HG02571 (cell line): Measurements from ENCODE around the gene RDH11.
"Not testable (repeated sequence)": the region's sequence is repeated elsewhere in the genome, so short reads cannot be mapped to it uniquely, and the experiment has no call there.

Experiments
- ATAC-seq: cut with Tn5 transposase; IDR thresholded peaks from one replicate; pipeline ENCODE4 v1.9.1; 2021; ENCODE audit warnings: mild to moderate bottlenecking, moderate library complexity; ENCODE audit not compliant: unreplicated experiment

RDH11 gene

GRCh38 chr14:67704484-67705089 lies 9.0 kb upstream of the RDH11 start:
- no peak for ATAC-seq

- no peak for ATAC-seq
These were observed 8.4 kb upstream of the RDH11 start for GRCh38 chr14:67703997-67704396.

GRCh38 chr14:67701492-67701891 lies 5.9 kb upstream of the RDH11 start, which contains the start of gene RDH12:
TSS of gene RDH12 (plus strand) at chr14:67701886. CDS start at chr14:67722643, 20,757 bp downstream.
- not testable (repeated sequence) for ATAC-seq

- no peak for ATAC-seq
These were observed 2.6 kb upstream of the RDH11 start for GRCh38 chr14:67698179-67698578.

DNA sequence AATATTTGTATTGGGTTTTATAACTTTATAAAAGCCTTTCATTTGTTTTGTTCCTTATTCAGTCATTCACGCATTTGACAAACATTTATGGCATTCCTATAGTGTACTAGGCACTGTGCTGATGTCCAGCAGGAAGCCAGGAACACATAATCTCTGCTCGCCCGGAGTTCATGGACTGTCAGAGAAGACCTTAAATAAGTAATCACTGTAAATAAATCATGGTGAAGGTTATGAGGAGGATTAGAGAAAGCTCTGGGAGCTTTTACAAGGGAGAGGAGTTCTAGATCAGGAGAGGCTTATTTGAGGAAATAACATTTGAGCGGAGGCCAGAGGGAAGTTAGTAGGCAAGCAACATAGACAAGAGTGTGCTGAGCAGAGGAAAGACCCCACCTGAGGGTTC lies 1.4 kb upstream of the RDH11 start:
- no peak for ATAC-seq

GRCh38 chr14:67694791-67695393 lies 672 bp downstream of the RDH11 start:
- peak; percentile 80 for ATAC-seq

GRCh38 chr14:67690011-67690410 lies 5.6 kb downstream of the RDH11 start:
- no peak for ATAC-seq

GRCh38 chr14:67683842-67684241 lies 11.7 kb downstream of the RDH11 start:
- no peak for ATAC-seq

DNA sequence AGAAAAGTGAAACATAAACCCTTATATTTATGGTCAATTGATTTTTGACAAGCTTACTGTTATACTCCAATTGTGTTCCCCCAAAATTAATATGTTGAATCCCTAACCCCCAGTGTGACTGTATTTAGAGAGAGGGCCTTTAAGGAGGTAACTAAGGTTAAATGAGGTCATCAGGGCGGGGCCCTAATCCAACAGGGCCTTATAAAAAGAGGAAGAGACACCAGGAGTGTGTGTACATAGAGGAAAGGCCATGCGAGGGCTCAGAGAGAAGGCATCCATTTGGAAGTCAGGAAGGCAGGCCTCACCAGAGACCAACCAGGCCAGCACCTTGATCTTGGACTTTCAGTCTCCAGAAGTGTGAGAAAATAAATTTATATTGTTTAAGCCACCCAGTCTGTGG lies 14.6 kb downstream of the RDH11 start:
- no peak for ATAC-seq

- peak; percentile 92 for ATAC-seq
These were observed 15.4 kb downstream of the RDH11 start for GRCh38 chr14:67680121-67680602.

GRCh38 chr14:67679006-67679405 lies 16.6 kb downstream of the RDH11 start:
- no peak for ATAC-seq

DNA sequence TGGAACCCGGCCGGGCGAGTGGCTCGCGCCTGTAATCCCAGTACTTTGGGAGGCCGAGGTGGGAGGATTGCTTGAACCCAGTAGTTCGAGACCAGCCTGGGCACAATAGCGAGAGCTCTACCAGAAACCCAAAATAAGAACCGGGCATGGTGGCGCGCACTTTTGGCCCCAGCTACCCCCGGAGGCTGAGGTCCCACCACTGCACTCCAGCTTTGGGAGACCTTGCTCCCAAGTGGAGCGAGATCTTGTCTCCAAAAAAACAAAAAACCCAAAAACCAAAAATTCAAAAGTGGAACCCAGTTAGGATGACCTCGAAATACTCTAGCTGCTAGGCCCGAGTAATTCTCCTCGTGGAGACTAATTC lies 20.4 kb downstream of the RDH11 start:
- ATAC-seq, result no peak

DNA sequence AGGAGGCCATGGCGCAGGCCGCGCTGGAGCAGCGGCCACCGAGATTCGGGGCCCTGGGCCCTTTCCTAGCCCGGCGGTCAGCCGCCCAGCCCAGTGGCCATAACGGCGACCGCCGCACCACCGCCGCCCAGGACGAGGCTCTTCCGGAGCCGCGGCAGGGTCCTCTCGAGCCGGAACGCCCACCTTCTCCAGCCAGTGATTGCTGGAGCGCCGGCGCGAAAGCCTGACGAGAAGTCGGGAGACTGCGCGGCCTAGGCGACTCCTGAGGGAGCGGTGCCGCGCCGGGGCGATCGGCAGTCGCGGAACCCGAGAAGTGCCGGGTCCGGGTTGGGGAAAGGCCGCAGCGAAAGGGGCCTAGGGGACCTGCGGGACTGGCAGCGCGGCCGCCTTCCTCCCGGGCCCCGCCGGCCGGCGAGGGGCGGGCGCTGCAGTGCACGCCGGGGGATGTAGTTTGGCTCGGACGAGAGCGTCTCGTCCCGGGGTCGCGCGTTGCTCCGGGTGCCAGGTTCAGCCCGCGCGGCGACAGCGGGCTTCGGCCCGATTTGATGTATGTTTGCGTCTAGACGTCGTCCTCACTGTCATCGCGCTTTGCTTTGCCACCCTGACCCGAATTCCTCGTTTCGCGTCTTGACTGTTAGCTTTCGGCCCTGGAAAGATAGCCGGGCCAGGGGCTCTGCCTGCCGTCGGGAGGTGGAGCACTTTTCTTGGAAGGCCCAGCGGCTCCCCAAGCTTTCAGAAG lies 20.9 kb downstream of the RDH11 start, which contains the start of gene VTI1B:
Gene VTI1B (minus strand): TSS at position 153 of the 739 bp plus-strand sequence. CDS start 143 bp downstream, at position 10.
- ATAC-seq, result peak; percentile 84

DNA sequence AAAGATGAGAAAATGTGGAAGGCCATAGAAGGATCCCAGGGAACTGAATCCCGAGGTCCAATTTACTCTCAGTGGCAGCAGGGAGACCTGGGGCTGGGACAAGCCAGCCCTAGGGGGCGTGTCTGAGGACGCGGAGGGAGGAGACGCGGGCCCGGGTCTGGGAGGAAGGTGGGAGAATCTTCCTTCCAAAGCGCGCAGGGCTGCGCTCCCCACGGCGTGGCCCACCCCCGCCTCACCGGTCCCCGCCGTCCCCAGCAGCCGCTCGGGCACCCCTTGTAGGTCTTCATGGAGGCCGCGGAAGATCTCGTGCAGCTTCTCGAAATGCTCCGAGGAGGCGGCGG lies 21.5 kb downstream of the RDH11 start:
- peak; percentile 46 for ATAC-seq

- ATAC-seq, result no peak
These were observed 22.1 kb downstream of the RDH11 start for GRCh38 chr14:67673451-67673850.

DNA sequence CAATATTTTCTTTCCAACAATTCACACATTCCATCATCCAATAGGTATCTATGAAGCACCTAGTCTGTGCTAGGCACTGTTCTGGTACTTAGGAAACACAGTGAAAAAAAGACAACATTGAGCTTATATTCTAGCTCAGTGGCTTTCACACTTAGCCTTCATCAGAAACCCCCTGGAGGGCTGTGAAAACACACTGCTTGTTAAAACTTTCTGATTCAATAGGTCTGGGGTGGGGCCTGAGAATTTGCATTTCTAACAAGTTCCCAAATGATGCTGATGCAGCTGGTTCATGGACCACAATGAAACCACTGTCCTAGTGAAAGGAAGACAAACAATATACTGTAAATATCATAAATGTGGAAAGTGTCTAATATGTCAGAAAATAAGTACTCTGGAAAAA lies 27.0 kb downstream of the RDH11 start:
- ATAC-seq, result no peak

DNA sequence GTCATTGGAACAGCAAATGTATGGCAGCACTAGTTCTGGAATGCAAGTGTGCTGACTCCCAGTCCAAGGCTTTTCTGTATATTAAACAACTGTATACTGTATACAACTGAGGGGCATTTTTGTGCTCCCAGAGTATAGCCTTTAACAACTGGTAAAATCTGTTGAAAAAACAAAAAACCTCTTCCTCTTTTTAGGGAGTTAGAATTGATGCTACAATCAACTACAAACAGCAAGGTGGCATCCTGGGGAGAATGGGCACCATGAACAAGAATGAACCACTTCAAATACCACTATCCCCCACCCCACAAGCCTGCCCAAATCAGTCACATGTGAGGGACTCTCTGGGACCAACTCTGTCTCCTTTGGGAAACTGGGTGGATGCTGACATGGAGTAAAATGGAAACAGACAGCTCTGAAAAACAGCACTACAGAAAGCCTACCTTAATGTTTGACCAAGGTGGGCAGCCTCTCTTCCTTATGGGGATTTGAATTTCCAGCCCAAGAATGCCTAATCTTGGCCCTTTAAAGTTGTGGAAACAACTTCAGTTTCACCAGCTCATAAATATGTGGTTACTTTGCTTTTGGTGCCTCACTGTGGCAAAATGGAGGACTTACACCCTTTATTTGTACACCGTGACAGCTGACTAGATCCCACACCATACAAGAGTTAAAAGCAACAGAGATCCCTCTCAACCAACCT lies 28.7 kb downstream of the RDH11 start:
- ATAC-seq, result no peak

DNA sequence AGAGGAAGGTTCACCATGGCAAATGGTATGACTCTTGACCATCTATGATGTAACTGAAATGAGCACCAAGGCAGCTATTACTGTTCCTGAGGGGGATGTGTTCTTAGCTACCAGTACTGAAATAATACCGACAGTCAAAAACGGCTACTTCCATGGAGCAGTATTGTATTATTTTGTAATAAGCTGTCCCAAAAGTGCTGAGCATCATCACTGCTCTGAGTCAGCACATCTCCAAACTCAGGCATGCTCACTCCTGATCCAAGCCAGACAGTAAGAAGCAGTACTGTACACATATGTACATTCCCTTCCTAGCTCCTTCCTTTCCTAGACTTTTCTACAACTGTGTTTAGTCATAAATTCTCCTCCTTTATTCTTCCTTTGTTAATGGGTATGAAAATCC lies 29.7 kb downstream of the RDH11 start:
- no peak for ATAC-seq

DNA sequence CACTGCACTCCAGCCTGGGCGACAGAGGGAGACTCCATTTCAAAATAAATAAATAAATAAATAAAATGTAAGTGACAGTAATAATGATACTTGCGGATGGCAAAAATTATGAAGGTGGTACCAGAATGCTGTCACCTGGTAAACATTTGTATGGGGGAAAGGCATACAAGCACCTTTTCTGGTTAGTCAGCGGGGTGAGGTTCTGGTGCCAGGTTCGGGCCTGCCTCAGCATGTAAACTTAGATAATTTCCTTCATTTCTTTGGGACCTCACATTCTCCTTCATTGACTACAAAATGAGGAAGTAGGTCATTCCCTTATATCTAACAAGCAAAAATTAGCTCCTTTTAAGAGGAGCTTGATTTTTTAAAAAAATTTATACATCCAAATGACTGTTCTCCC lies 31.9 kb downstream of the RDH11 start:
- ATAC-seq, result no peak

DNA sequence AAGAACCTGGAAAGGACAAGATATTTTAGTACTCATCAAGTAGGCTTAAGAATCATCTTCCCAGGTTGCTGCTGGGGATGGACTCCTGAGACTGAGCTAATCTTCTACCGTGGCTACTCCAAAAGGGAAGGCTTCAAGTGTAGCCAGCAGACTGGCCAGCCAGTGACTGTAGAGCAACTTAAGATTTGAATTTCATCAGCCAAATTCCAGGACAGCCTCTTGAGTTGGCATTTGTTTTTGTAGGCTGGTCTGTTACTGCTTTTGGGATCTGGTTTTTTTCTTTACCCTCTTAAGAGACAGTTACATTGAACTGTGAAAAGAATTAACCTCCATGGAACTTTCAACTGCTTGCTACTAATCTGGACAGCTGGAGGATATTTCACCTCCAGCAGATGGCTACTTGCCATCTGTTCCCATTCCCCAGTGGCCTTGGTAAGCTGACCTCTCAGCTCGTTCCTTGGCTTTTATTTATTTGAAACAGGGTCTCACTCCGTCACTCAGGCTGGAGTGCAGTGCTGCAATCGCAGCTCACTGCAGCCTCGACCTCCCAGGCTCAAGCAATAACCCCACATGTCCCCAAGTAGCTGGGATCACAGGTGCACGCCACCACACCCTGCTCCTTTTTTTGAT lies 41.8 kb downstream of the RDH11 start:
- ATAC-seq, result no peak

GRCh38 chr14:67652189-67652588 lies 43.4 kb downstream of the RDH11 start:
- no peak for ATAC-seq
